NT2/D1 (cell line): ENCODE data around the gene HMG20B.

Source experiments
- SUZ12 ChIP-seq: IDR thresholded peaks from 2 replicates; pipeline ENCODE4 v1.6.1; 2011; ENCODE audit not compliant: insufficient read length, insufficient read depth; ENCODE audit errors: extremely low read depth
- ZNF274 ChIP-seq: IDR thresholded peaks from 2 replicates; pipeline ENCODE4 v1.6.1; 2011; ENCODE audit warnings: mild to moderate bottlenecking, low read depth, low read length

DNA sequence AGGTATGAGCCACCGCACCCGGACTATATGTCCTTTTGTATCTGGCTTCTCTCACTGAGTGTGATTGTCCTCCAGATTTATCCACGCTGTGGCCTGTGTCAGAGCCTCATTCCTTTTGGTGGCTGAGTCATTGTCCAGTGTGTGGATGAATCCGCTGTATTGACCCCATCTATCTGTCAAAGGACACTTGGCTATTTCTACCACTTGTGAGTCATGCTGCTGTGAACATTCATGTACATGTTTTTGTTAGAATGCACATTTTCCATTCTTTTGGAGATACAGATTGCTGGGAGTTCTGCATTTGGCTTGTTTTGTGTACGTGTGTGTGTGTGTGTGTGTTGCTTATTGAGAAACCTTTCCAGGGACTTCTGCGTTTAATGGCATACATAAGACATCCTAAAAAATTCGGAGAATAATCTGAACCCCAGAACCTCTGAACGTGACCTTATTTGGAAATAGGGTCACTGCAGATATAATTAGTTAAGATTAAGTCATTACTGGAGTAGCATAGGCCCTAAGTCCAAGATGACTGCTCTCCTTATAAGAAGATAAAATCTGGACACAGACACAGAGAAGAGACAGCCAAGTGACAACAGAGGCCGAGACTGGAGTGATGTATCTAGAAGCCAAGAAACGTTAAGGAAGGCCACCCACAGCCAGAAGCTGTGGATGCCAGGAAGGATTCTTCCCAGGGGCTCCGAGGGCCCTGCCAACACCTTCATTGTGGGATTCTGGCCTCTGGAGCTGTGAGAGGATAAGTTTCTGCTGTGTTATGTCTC, 7.6 kb downstream of the HMG20B start:
- TF ChIP-seq ZNF274, result no peak
- no peak for TF ChIP-seq SUZ12
